ENCODE results near the gene FEM1A. TPM values are rescaled to one million over a fixed set of nuclear protein-coding genes. Genes with fewer than 3 reads are reported as not detected.

FEM1A gene
- total and polyA plus RNA-seq, 2 donors (not counting 1 experiment from before 2014, with no cell fraction given): 5.8 to 18.7 TPM

Small RNA genes within 50 kb of the gene (small RNA-seq; reads per million reads assigned to genes)
- not detected for gene MIR7-3 (ENCODE audit: insufficient read length, low read depth, low replicate concordance)

Other genes starting within 250 kb of the FEM1A start
- 0.42 and 0.46 TPM in 2 replicates for gene SEMA6B, start 232.1 kb upstream of the FEM1A start, total RNA-seq
- 0.88 TPM in 1 of 2 replicates, not detected in the other for gene SEMA6B, start 232.1 kb upstream of the FEM1A start, polyA plus RNA-seq
- gene TNFAIP8L1, start 152.2 kb upstream of the FEM1A start, total RNA-seq: 20.9 and 21.7 TPM in 2 replicates
- 6.4 and 9.1 TPM in 2 replicates for gene TNFAIP8L1, start 152.2 kb upstream of the FEM1A start, polyA plus RNA-seq
- gene MYDGF, start 121.4 kb upstream of the FEM1A start, total RNA-seq: 18.1 and 21.2 TPM in 2 replicates
- gene MYDGF, start 121.4 kb upstream of the FEM1A start, polyA plus RNA-seq: 29.9 and 42.3 TPM in 2 replicates
- gene DPP9, start 67.9 kb upstream of the FEM1A start, total RNA-seq: 109 and 115 TPM in 2 replicates
- gene DPP9, start 67.9 kb upstream of the FEM1A start, polyA plus RNA-seq: 40.4 and 47.3 TPM in 2 replicates
- 18.1 and 19.7 TPM in 2 replicates for gene TICAM1, start 40.0 kb downstream of the FEM1A start, total RNA-seq
- gene TICAM1, start 40.0 kb downstream of the FEM1A start, polyA plus RNA-seq: 12.7 and 15.1 TPM in 2 replicates
- 26.5 and 34.3 TPM in 2 replicates for gene PLIN3, start 75.9 kb downstream of the FEM1A start, total RNA-seq
- gene PLIN3, start 75.9 kb downstream of the FEM1A start, polyA plus RNA-seq: 25.4 and 27.6 TPM in 2 replicates
- gene ARRDC5, start 111.2 kb downstream of the FEM1A start, total RNA-seq: 10.2 and 13.0 TPM in 2 replicates
- gene ARRDC5, start 111.2 kb downstream of the FEM1A start, polyA plus RNA-seq: 10.7 and 13.2 TPM in 2 replicates
- gene UHRF1, start 117.8 kb downstream of the FEM1A start, total RNA-seq: 0.29 and 0.32 TPM in 2 replicates
- gene UHRF1, start 117.8 kb downstream of the FEM1A start, polyA plus RNA-seq: 0.53 and 0.55 TPM in 2 replicates
- gene KDM4B, start 177.4 kb downstream of the FEM1A start, total RNA-seq: 202 and 205 TPM in 2 replicates
- 61.7 and 75.5 TPM in 2 replicates for gene KDM4B, start 177.4 kb downstream of the FEM1A start, polyA plus RNA-seq